Chondrocyte (in vitro differentiated cells): ENCODE measurements around the gene EME2. TPM values are rescaled to one million over a fixed set of nuclear protein-coding genes. Genes with fewer than 3 reads are reported as not detected.

Experiments
- DNase-seq: peaks from one replicate; pipeline ENCODE4 v3.0.0; 2021; ENCODE audit warnings: mixed read lengths, low spot score
- H3K27ac Mint-ChIP-seq: one replicate; pipeline ENCODE4 v1.8.0; 2021; ENCODE audit warnings: mild to moderate bottlenecking, moderate library complexity, mixed read lengths; ENCODE audit not compliant: unreplicated experiment
- H3K27me3 Mint-ChIP-seq: 2 replicates; pipeline ENCODE4 v1.8.0; 2021; ENCODE audit warnings: low read depth, mixed read lengths
- H3K36me3 Mint-ChIP-seq: 2 replicates; pipeline ENCODE4 v1.8.0; 2021; ENCODE audit warnings: low read depth, mixed read lengths
- H3K4me1 Mint-ChIP-seq: 2 replicates; pipeline ENCODE4 v1.8.0; 2021; ENCODE audit warnings: low read depth, mild to moderate bottlenecking, mixed read lengths
- H3K4me3 Mint-ChIP-seq: one replicate; pipeline ENCODE4 v1.8.0; 2021; ENCODE audit warnings: mild to moderate bottlenecking, moderate library complexity, mixed read lengths; ENCODE audit not compliant: unreplicated experiment
- H3K9me3 Mint-ChIP-seq: 2 replicates; pipeline ENCODE4 v1.8.0; 2021; ENCODE audit warnings: low read depth, mixed read lengths
- CTCF ChIP-seq: fragments of 200-600 bp; sonication (generic); IDR thresholded peaks from 2 replicates; pipeline ENCODE4 v1.5.0; 2021; ENCODE audit warnings: antibody characterized with exemption, mild to moderate bottlenecking, moderate library complexity
- total RNA-seq: library from RNA; stranded (reverse); gene quantifications from 3 replicates; pipeline ENCODE4 v1.2.1, GENCODE V29; 2021

EME2 gene
- total RNA-seq, 1 donor from 2014 or later, result 16.9 TPM

- Mint-ChIP-seq H3K4me3 (peak overlapping the region; percentile 90), H3K9me3 (no peaks in the 10 kb centered on the region), H3K27me3 (no peaks in the 10 kb centered on the region), H3K4me1 (peaks cover 26% of the 10 kb centered on the region), H3K27ac (peak overlapping the region; percentile 17), H3K36me3 (peaks cover 4% of the 10 kb centered on the region)
- no peak for DNase-seq
- TF ChIP-seq CTCF, result no peak
Observed at GRCh38 chr16:1780677-1781072, 8.1 kb downstream of the EME2 start.

GRCh38 chr16:1781254-1781653 lies 8.6 kb downstream of the EME2 start:
- peak overlapping the region; percentile 90 for H3K4me3 Mint-ChIP-seq
- no peak for TF ChIP-seq CTCF
- H3K9me3 Mint-ChIP-seq, result no peaks in the 10 kb centered on the region
- DNase-seq, result no peak
- H3K4me1 Mint-ChIP-seq, result peaks cover 26% of the 10 kb centered on the region
- peak overlapping the region; percentile 94 for H3K27ac Mint-ChIP-seq
- no peaks in the 10 kb centered on the region for H3K27me3 Mint-ChIP-seq
- H3K36me3 Mint-ChIP-seq, result peaks cover 3% of the 10 kb centered on the region

- Mint-ChIP-seq H3K9me3 (no peaks in the 10 kb centered on the region), H3K4me3 (peak overlapping the region; percentile 90), H3K27me3 (no peaks in the 10 kb centered on the region), H3K4me1 (peaks cover 26% of the 10 kb centered on the region), H3K36me3 (peaks cover 1% of the 10 kb centered on the region), H3K27ac (peak overlapping the region; percentile 94)
- TF ChIP-seq CTCF, result peak; percentile 59
- peak; percentile 79 for DNase-seq
Observed at GRCh38 chr16:1781758-1782407, 9.3 kb downstream of the EME2 start.

- H3K9me3 Mint-ChIP-seq, result no peaks in the 10 kb centered on the region
- TF ChIP-seq CTCF, result no peak
- peak within 1 kb of the TSS; percentile 90 for H3K4me3 Mint-ChIP-seq
- no peaks in the 10 kb centered on the region for H3K27me3 Mint-ChIP-seq
- peaks cover 26% of the 10 kb centered on the region for H3K4me1 Mint-ChIP-seq
- peak within 1 kb of the TSS; percentile 94 for H3K27ac Mint-ChIP-seq
- peaks cover 1% of the 10 kb centered on the region for H3K36me3 Mint-ChIP-seq
- DNase-seq, result peak; percentile 100
Observed at GRCh38 chr16:1782408-1783264, 10.0 kb downstream of the EME2 start, which contains the start of the genes NUBP2 and SPSB3. TSS of gene NUBP2 (plus strand) at chr16:1782960. CDS start at chr16:1783021, 61 bp downstream. TSS of gene SPSB3 (minus strand) at chr16:1782571. CDS start at chr16:1781483, 1,088 bp downstream.
